ENCODE measurements around the gene LTF.

The LTF gene

GRCh38 chr3:46467562-46467961 lies 2.9 kb upstream of the LTF start:
- DNase-seq: no peak

GRCh38 chr3:46466871-46467403 lies 2.2 kb upstream of the LTF start:
- DNase-seq: no peak

DNA sequence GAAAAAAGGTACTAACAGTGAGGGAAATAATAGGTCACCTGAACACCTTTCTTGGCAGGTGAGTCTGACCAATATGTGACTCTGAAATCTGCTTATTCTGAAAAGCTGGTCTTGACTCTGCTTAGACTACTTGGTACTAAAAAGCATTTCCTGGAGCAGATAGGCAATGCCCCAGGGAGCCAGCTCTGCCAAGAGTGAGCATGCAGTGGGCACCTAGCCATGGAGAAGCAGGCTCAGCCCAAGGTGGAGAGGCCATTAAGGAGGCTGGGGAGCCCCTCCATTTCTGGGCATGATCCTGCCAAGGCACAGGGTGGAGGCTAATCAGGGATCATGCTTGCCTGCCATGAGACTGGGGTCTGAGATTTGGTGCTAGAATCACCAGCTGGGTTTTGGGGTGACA lies 1.6 kb upstream of the LTF start:
- DNase-seq: no peak

GRCh38 chr3:46465196-46465520 lies 453 bp upstream of the LTF start:
- DNase-seq: no peak

- DNase-seq: no peak
These were observed 850 bp downstream of the LTF start for GRCh38 chr3:46463868-46464241.

DNA sequence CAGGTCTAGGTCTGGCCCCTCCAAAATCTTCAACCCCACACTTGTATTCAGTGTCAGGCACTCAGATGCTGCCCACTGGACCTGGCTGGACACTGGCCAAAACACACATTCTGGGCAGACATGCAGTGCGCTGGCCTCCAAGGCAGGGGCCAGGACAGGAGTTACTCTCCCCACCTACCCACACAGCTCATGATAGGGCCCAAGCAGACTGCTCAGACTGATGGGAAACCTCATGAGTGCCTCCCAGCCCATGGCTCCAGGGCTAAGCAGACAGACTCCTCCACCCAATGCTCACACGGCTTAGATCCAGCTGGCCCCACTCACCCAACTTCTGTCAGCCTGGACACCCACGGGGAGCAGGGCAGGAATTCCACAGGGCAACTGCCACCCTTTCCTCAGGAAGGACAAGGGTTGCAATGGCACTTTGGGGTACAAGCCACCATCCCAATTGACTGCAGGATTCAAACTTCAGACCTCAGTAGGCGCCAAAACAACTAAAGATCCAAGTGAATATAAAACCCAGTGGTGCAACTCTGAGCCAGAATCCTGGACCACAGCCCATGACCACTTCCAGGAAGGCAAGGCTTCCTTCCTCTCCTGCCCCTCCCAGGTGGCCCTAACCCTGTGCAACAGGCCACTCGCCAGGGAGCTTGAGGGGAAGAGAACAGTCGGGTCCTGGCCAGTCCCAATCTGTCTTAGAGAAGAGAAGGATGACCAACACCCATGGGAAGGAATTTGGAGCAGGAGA lies 1.4 kb downstream of the LTF start:
- no peak for DNase-seq

GRCh38 chr3:46462511-46462910 lies 2.2 kb downstream of the LTF start:
- no peak for DNase-seq

GRCh38 chr3:46462111-46462510 lies 2.6 kb downstream of the LTF start:
- peak in 1 of 2 experiments; percentile 9 for DNase-seq

DNA sequence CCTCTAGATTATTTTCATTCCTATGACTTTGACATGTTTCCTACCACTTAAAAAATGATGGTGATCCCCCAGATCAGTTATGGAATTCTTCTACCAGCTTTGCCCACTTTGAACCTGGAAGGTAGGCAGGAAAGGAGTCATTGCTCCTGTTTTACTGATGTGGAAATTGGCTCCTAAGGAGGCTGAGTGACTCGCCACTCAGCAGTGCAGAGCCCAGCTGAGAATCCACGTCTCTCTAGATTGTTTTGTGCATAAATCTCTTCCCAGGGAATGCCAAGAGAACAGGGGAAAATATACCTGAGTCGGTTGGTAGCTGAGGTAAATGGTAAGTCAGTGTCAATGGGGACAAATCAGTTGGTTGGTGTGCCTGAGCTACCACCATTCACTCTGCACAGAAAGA lies 4.7 kb downstream of the LTF start:
- DNase-seq: no peak

GRCh38 chr3:46456118-46456517 lies 8.6 kb downstream of the LTF start:
- no peak for DNase-seq

- DNase-seq: no peak
These were observed 9.2 kb downstream of the LTF start for GRCh38 chr3:46455231-46456115.

- no peak for DNase-seq
These were observed 10.1 kb downstream of the LTF start for GRCh38 chr3:46454606-46455005.

DNA sequence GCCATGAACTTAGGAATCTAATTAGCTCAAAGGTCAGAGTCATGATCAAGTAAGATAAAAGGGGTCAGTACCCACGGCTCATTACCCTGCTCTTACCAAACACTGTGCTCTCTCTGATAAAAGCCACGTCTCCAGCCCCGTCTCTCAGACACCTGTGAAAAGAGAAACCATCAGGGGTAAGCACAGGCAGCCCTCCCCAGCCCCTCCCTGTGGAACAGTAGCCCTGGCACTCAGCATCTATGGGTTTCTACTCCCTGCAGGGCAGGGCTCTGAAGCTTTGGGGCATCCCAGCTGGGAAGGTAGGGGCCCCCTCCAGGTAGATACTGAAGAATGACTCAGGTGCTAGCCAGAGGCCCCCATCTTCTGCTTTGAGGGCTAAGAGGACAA lies 10.5 kb downstream of the LTF start:
- DNase-seq: no peak

GRCh38 chr3:46453526-46454208 lies 11.0 kb downstream of the LTF start:
- DNase-seq: no peak

DNA sequence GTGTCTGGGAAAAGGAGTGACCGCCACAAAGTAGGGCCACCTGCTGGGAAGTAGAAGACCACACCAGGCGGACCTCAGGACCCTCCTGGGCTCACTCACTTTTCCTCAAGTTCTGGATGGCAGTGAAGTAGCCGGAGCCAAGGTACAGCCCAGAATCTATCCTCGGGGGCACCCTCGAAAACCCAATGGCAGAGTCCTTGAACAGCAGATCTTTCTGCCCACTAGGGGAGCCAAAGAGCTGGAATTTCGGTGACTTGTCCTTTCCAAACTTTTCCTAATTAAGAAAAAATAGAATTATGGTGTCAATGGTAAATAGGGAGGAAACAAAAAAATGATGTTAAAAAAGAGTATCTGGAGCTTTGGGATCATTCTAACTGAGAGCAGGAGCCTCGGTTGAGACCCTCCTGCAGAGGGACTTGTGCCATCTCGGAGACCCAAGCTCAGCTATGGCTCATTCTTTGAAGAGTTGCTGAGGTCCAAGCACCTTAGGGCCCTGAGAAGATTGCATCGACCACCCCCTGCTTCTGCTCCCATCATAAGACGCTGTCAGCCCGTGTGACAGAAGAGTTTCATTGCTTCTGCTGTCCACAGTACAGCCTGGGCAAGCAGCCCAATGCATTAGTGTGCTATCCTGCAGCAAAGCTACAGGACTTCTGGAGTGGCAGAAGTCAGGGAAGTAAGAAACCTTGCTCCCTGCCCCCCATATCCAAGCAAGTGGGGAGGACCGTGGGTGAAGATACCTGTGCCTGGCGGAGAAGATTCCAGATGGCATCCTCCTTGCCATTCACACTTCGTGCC lies 14.8 kb downstream of the LTF start:
- peak in 1 of 2 experiments; percentile 16 for DNase-seq

DNA sequence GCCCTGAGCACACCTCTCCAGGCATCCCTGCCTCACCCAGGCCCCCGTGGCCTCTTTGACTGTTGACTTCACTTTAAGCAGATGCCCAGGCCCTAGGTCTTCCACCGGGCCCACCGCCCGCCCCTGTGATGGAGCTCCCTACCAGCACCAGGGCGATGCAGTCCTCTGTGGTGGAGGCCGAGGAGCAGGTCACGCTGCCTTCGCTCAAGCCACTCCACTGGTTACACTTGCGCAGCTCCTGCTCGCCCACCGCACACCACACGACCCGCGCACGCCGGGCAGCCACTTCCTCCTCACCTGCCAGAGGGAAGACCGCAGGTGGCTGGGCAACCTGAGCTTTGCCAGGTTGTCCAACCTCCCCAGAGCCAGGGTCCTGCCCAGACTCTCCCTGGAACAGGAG lies 16.0 kb downstream of the LTF start:
- DNase-seq: no peak

DNA sequence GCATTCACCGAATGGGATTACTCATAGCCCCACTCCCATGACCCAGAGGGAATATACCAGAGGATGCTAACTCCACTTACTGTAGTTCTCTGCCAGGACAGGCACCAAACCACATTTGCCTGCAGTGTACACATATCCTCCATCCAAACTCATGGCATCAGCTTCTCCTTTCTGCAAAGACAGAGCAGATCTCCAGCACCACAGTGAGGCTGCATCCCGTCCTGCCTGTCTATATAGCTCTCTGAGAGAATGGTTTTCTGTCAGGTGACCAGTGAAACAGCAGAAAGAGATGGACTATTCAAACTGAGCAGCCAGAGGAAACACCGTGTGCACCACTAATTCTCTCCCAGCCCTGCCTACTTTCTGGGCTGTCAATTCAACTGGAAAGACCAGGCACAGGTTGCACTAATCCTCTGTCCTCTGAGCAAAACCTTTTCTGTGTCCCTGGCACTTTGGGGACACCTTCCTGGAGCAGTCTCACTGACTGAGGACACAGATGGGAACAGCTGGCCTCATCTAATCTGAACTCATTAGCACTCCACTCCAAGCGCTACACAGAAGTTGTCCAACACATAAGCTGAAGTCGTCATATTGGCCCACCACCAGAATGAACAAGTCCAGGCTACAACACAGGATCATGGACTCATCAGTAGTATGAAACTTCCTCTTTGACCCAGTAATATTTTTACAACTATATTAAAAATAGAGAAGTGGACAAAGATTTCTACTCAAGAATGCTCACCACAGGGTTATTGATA lies 17.3 kb downstream of the LTF start:
- peak in 1 of 2 experiments; percentile 5 for DNase-seq

- DNase-seq: peak; percentile 69 to 76
These were observed 21.9 kb downstream of the LTF start for GRCh38 chr3:46442576-46443530.

- peak; percentile 75 to 82 for DNase-seq
These were observed 24.0 kb downstream of the LTF start for GRCh38 chr3:46440531-46441294.

DNA sequence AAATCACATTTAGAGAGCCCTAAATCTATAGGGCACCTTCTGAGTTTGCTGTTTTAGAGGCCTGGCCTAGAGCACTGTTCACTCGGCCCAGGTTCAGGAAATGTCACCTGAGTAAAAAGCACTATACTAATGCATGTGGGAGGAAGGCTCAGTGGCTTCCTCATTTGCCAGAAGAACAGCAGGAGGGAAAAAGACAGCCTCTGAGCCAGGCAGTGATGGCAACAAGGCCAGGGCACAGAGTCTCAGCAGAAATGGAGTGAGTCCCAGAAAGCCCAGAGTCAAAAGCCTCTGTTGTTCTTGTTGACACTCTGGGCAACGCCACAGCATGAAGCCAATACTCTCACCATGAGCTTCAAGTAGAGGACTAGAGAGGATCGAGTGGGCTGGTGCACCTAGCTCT lies 25.9 kb downstream of the LTF start:
- no peak for DNase-seq
